Ascending aorta (tissue), 2 donors: ENCODE measurements around the gene AFAP1L2. TPM values are rescaled to one million over a fixed set of nuclear protein-coding genes. Genes with fewer than 3 reads are reported as not detected.

Experiments used
- DNase-seq, 2 donors: peaks; one replicate each; pipeline ENCODE4 v3.0.0-alpha.2; 2019; ENCODE audit warnings: low spot score in 2 of 2
- H3K27ac ChIP-seq, 2 donors: fragments of 200-600 bp; sonication (generic); one replicate each; pipeline ENCODE4 v1.5.1; 2016 to 2017; ENCODE audit warnings: mild to moderate bottlenecking in 1 of 2
- H3K27me3 ChIP-seq: fragments of 200-600 bp; sonication (generic); one replicate; pipeline ENCODE4 v1.5.1; 2017
- H3K36me3 ChIP-seq, 2 donors: fragments of 200-600 bp; sonication (generic); one replicate each; pipeline ENCODE4 v1.5.1; 2016
- H3K4me1 ChIP-seq, 2 donors: fragments of 200-600 bp; sonication (generic); one replicate each; pipeline ENCODE4 v1.5.1; 2016 to 2017; ENCODE audit warnings: mild to moderate bottlenecking in 1 of 2
- H3K4me3 ChIP-seq, 2 donors: fragments of 200-600 bp; sonication (generic); one replicate each; pipeline ENCODE4 v1.5.1; 2016 to 2017; ENCODE audit warnings: mild to moderate bottlenecking in 1 of 2
- H3K9me3 ChIP-seq, 2 donors: fragments of 200-600 bp; sonication (generic); one replicate each; pipeline ENCODE4 v1.5.1; 2016
- CTCF ChIP-seq, 3 experiments: fragments of 200-600 bp in 2 of 3; fragments of 450-650 bp in 1 of 3; sonication (generic) in 2 of 3; IDR thresholded peaks; one replicate each; pipeline ENCODE4 v1.5.1; 2016 to 2019; ENCODE audit warnings: antibody characterized with exemption in 3 of 3, mild to moderate bottlenecking in 1 of 3, moderate library complexity in 1 of 3
- intact Hi-C: fragments of 100-400 bp; cut with DNase I; formaldehyde crosslinking; loops from one replicate; pipeline ENCODE4 v1.15.1; 2023
- total RNA-seq: library from RNA; depleted of rRNA; stranded (reverse); fragments of >200 nt; gene quantifications from one replicate; pipeline ENCODE4 v1.1.0, GENCODE V29; 2016

The AFAP1L2 gene
- total RNA-seq, 1 donor from 2014 or later = 30.4 TPM

- intact Hi-C loops = no loop called here
- Histone ChIP-seq H3K27ac (peak overlapping the region; percentile 17 to 34), H3K36me3 (no peaks in the 10 kb centered on the region), H3K9me3 (no peaks in the 10 kb centered on the region), H3K27me3 (no peaks in the 10 kb centered on the region), H3K4me1 (peaks cover 0 to 13% of the 10 kb centered on the region in 2 donors), H3K4me3 (no peak overlapping the region)
- TF ChIP-seq CTCF (IDR thresholded peaks at IDR 0.05) = no peak
- DNase-seq = no peak
Measured at GRCh38 chr10:114357515-114357996, 46.7 kb downstream of the AFAP1L2 start.

GRCh38 chr10:114356751-114357514, 47.4 kb downstream of the AFAP1L2 start:
- intact Hi-C loops = no loop called here
- no peak for DNase-seq
- H3K9me3 ChIP-seq = no peaks in the 10 kb centered on the region
- H3K27ac ChIP-seq = peak overlapping the region; percentile 17 to 34
- H3K4me1 ChIP-seq = peaks cover 0 to 13% of the 10 kb centered on the region in 2 donors
- TF ChIP-seq CTCF (IDR thresholded peaks at IDR 0.05) = no peak
- no peaks in the 10 kb centered on the region for H3K36me3 ChIP-seq
- H3K4me3 ChIP-seq = no peak overlapping the region
- H3K27me3 ChIP-seq = no peaks in the 10 kb centered on the region

GRCh38 chr10:114356126-114356525, 48.2 kb downstream of the AFAP1L2 start:
- no peak for TF ChIP-seq CTCF (IDR thresholded peaks at IDR 0.05)
- Histone ChIP-seq H3K36me3 (no peaks in the 10 kb centered on the region), H3K27me3 (no peaks in the 10 kb centered on the region), H3K27ac (no peak overlapping the region), H3K4me3 (no peak overlapping the region), H3K4me1 (peaks cover 0 to 13% of the 10 kb centered on the region in 2 donors), H3K9me3 (no peaks in the 10 kb centered on the region)
- intact Hi-C loops = no loop called here
- no peak for DNase-seq

GRCh38 chr10:114353383-114353782, 50.9 kb downstream of the AFAP1L2 start:
- no peaks in the 10 kb centered on the region for H3K27me3 ChIP-seq
- intact Hi-C loops = no loop called here
- TF ChIP-seq CTCF (IDR thresholded peaks at IDR 0.05) = no peak
- H3K4me3 ChIP-seq = no peak overlapping the region
- peaks cover 0 to 16% of the 10 kb centered on the region in 2 donors for H3K4me1 ChIP-seq
- H3K9me3 ChIP-seq = no peaks in the 10 kb centered on the region
- DNase-seq = no peak
- H3K36me3 ChIP-seq = no peaks in the 10 kb centered on the region
- H3K27ac ChIP-seq = no peak overlapping the region

- no peaks in the 10 kb centered on the region for H3K27me3 ChIP-seq
- H3K27ac ChIP-seq = no peak overlapping the region
- H3K4me3 ChIP-seq = no peak overlapping the region
- intact Hi-C loops = no loop called here
- no peak for TF ChIP-seq CTCF (IDR thresholded peaks at IDR 0.05)
- DNase-seq = no peak
- H3K4me1 ChIP-seq = peaks cover 0 to 16% of the 10 kb centered on the region in 2 donors
- no peaks in the 10 kb centered on the region for H3K9me3 ChIP-seq
- no peaks in the 10 kb centered on the region for H3K36me3 ChIP-seq
Measured at GRCh38 chr10:114352653-114353298, 51.5 kb downstream of the AFAP1L2 start.
